Tibial artery (tissue), 4 donors: ENCODE measurements around the gene RASGRP3.
"Not testable (repeated sequence)": the region's sequence is repeated elsewhere in the genome, so short reads cannot be mapped to it uniquely, and the experiment has no call there.

Source experiments
- DNase-seq, 2 donors: peaks; one replicate each; pipeline ENCODE4 v3.0.0-alpha.2; 2019
- H3K27ac ChIP-seq, 2 donors: fragments of 200-600 bp; sonication (generic) in 1 of 2; 1 replicate in 1 of 2; 2 replicates in 1 of 2; pipeline ENCODE4 v1.5.1; 2018 to 2019; ENCODE audit warnings: mild to moderate bottlenecking in 1 of 2
- H3K27me3 ChIP-seq, 2 donors: fragments of 200-600 bp; sonication (generic) in 1 of 2; one replicate each; pipeline versions ENCODE4 v1.5.1 to v1.6.0; 2016 to 2019
- H3K36me3 ChIP-seq, 3 donors: fragments of 200-600 bp; sonication (generic) in 2 of 3; one replicate each; pipeline ENCODE4 v1.5.1; 2016 to 2019; ENCODE audit warnings: mild to moderate bottlenecking in 2 of 3
- H3K4me1 ChIP-seq, 4 donors: fragments of 200-600 bp; sonication (generic) in 2 of 4; 1 replicate in 3 of 4; 2 replicates in 1 of 4; pipeline ENCODE4 v1.5.1; 2016 to 2019
- H3K4me3 ChIP-seq, 2 donors: fragments of 200-600 bp; sonication (generic) in 1 of 2; 1 replicate in 1 of 2; 2 replicates in 1 of 2; pipeline ENCODE4 v1.5.1; 2018 to 2019; ENCODE audit warnings: mild to moderate bottlenecking in 2 of 2
- H3K9me3 ChIP-seq, 3 donors: fragments of 200-600 bp; sonication (generic) in 1 of 3; one replicate each; pipeline ENCODE4 v1.5.1; 2016 to 2019
- CTCF ChIP-seq, 2 experiments: fragments of 200-600 bp in 1 of 2; fragments of 450-650 bp in 1 of 2; IDR thresholded peaks; one replicate each; pipeline ENCODE4 v1.5.1; 2017 to 2019; ENCODE audit warnings: antibody characterized with exemption in 2 of 2, mild to moderate bottlenecking in 1 of 2, moderate library complexity in 1 of 2
- intact Hi-C: fragments of 100-400 bp; cut with DNase I; formaldehyde crosslinking; loops from one replicate; pipeline ENCODE4 v1.15.0; 2023; ENCODE audit warnings: low total_unique reads

RASGRP3 gene

GRCh38 chr2:33457556-33458247, 18.7 kb upstream of the RASGRP3 start:
- H3K36me3 ChIP-seq = no peaks in the 10 kb centered on the region
- H3K27me3 ChIP-seq = no peaks in the 10 kb centered on the region
- peaks cover 0 to 2% (median 0%) of the 10 kb centered on the region in 3 donors for H3K9me3 ChIP-seq
- peak; percentile 41 to 84 for DNase-seq
- TF ChIP-seq CTCF (IDR thresholded peaks at IDR 0.05) = no peak
- H3K4me3 ChIP-seq = no peak overlapping the region
- H3K27ac ChIP-seq = peak overlapping the region; percentile 29 to 56
- intact Hi-C loops = no loop called here
- peaks cover 0 to 22% (median 12%) of the 10 kb centered on the region in 4 donors for H3K4me1 ChIP-seq

- Histone ChIP-seq H3K27me3 (no peaks in the 10 kb centered on the region), H3K27ac (peak overlapping the region; percentile 29), H3K9me3 (no peaks in the 10 kb centered on the region), H3K36me3 (no peaks in the 10 kb centered on the region), H3K4me3 (no peak overlapping the region), H3K4me1 (peaks cover 0 to 26% (median 12%) of the 10 kb centered on the region in 4 donors)
- intact Hi-C loops = no loop called here
- no peak for DNase-seq
- no peak for TF ChIP-seq CTCF (IDR thresholded peaks at IDR 0.05)
These were observed 18.1 kb upstream of the RASGRP3 start for GRCh38 chr2:33458248-33458819.

- no peak for DNase-seq
- no peak overlapping the region for H3K27ac ChIP-seq
- peaks cover 0 to 26% (median 12%) of the 10 kb centered on the region in 4 donors for H3K4me1 ChIP-seq
- H3K9me3 ChIP-seq = no peaks in the 10 kb centered on the region
- no peaks in the 10 kb centered on the region for H3K27me3 ChIP-seq
- TF ChIP-seq CTCF (IDR thresholded peaks at IDR 0.05) = no peak
- H3K36me3 ChIP-seq = no peaks in the 10 kb centered on the region
- no peak overlapping the region for H3K4me3 ChIP-seq
- intact Hi-C loops = no loop called here
These were observed 16.7 kb upstream of the RASGRP3 start for GRCh38 chr2:33459745-33460144.

- H3K27me3 ChIP-seq, intact Hi-C loops, DNase-seq, H3K4me3 ChIP-seq, H3K36me3 ChIP-seq, H3K9me3 ChIP-seq, H3K27ac ChIP-seq: not testable (repeated sequence)
- peaks cover 0 to 24% (median 11%) of the 10 kb centered on the region in 4 donors for H3K4me1 ChIP-seq
These were observed 13.9 kb upstream of the RASGRP3 start for GRCh38 chr2:33462512-33462911.

GRCh38 chr2:33467413-33467812, 9.0 kb upstream of the RASGRP3 start:
- no peak overlapping the region for H3K4me3 ChIP-seq
- no peak for DNase-seq
- no peak overlapping the region for H3K27ac ChIP-seq
- intact Hi-C loops = no loop called here
- no peaks in the 10 kb centered on the region for H3K9me3 ChIP-seq
- no peak for TF ChIP-seq CTCF (IDR thresholded peaks at IDR 0.05)
- H3K27me3 ChIP-seq = no peaks in the 10 kb centered on the region
- H3K36me3 ChIP-seq = no peaks in the 10 kb centered on the region
- H3K4me1 ChIP-seq = peaks cover 0 to 7% (median 0%) of the 10 kb centered on the region in 4 donors

GRCh38 chr2:33469238-33469637, 7.2 kb upstream of the RASGRP3 start:
- DNase-seq = no peak
- Histone ChIP-seq H3K27ac (no peak overlapping the region), H3K4me1 (no peaks in the 10 kb centered on the region), H3K27me3 (no peaks in the 10 kb centered on the region), H3K9me3 (no peaks in the 10 kb centered on the region), H3K4me3 (no peak overlapping the region), H3K36me3 (no peaks in the 10 kb centered on the region)
- TF ChIP-seq CTCF (IDR thresholded peaks at IDR 0.05) = no peak
- intact Hi-C loops = no loop called here
